Non-pigmented ciliary epithelial cell (primary cell): ENCODE data around the gene MCF2L2.

Experiments used
- DNase-seq: peaks from one replicate; pipeline ENCODE4 v3.0.0-alpha.2; 2010; ENCODE audit warnings: low read depth

The MCF2L2 gene

DNA sequence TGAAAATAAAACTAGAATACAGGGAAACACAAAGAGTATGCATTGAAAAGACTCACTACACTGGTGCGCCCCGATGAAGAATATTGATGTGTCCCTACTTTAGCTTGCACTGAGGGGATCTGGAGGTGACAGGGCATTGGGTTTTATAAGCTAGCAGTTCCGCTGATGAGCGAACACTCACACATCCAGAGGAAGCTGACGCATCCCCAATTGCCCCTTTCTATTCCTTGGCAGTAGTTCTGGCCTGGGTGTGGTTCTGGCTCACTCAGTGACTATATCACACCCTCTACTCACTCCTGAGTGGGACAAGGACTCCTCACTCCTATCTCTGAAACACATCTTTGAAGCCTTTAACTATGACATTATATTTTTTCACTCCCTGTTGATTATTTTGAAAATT is 104.3 kb downstream of the MCF2L2 start:
- no peak for DNase-seq

DNA sequence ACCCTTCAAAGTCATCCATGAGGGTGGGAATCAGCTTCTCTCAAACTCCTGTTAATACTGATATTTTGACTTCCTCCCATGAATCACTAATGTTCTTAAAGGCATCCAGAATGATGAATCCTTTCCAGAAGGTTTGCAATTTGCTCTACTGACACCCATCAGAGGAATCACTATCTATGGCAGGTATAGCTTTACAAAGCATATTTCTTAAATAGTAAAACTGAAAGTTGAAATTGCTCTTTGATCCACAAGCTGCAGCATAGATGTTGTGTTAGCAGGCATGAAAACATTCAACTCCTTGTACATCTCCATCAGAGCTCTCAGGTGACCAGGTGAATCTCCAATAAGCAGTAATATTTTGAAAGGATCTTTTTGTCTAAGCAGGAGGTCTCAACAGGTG is 109.0 kb downstream of the MCF2L2 start:
- DNase-seq: no peak

DNA sequence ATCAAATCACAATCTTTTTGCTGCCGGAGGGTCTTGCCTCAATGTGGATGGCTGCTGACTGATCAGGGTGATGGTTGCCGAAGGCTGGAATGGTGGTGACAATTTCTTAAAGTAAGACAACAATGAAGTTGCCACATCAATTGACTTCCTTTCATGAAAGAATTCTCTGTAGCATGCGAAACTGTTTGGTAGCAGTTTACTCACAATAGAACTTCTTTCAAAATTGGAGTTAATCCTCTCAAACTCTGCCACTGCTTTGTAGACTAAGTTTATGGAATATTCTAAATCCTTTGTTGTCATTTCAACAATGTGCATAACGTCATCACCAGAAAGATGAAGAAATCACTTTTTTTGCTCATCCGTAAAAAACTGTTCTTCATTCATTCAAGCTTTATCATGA is 109.5 kb downstream of the MCF2L2 start:
- DNase-seq: no peak

DNA sequence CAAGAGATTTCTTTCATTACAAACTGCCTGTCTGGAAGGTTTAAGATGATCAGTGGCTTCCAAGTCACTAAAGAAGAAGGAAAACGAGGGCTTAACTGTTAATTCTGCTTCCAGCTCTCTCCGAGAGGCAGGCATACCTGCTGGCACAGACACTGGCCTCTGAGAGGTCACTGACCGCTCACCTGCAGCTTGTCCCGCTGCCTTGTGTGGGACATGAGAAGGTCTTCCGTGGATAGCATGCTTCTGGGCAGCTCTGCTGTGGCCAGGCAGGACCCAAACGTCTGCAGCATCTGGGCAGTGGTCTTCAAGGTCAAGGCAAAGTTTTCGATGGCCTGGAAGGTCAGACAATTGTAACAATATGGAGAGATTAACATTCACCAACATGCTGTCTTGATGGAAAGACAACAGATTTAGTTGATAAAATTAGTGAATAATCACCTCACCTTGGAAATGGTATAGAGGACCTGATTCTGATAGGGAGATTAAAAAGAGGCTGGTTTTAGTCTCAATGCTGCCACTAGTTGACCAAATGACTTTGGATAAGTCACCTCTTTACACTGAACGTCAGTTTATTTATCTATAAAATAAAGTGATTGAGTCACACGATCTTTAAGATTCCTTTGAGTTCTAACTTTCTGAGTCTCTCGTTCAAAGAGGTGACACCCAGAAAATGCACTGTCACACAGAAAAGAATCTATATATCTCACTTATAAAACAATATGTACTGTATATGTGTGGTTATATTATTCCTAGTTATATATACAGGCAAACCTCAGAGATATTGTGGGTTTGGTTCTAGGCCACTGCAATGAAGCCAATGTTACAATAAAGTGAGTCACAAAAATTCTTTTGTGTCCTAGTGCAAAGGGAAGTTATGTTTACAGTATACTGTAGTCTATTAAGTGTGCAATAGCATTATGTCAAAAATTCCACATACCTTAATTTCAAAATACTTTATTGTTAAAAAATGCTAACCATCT is 110.2 kb downstream of the MCF2L2 start:
- DNase-seq: no peak

DNA sequence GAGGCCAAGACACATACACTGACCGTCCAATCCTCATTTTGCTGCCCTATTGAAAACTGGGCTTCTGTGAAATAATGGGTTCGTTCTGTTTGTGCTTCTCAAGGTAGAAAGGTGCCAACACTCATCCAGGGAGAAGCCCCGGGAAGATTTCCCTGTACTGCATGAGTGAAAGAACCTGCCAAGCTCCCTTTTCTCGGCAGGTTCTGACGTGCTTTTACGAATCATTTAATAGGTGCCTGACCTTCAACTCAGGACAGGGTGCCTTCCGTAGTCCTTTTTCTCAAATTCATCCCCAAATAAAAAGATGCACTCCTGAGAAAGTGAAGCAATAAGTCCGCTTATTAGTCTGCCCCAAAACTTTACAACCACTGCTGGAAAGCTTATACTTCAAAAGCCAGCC is 111.1 kb downstream of the MCF2L2 start:
- DNase-seq: no peak

DNA sequence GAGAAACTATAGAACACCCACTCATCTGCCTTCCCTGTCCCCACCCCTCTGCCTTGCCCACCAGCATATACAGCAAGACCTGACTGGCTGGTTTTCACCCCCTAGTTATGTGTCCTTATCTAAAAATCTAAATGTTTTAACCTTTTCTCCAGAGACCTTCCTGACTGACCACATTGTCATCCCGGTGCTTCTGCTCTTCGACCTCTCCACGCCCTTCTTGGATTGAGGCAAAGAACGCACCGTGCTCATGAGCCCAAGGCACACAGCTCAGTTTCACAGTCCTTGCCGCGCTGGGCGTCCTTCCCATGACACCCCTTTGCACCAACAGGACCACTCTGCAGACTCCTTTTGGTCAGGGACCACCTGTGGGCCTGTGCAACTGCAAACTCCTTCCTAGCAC is 112.7 kb downstream of the MCF2L2 start:
- DNase-seq: no peak

DNA sequence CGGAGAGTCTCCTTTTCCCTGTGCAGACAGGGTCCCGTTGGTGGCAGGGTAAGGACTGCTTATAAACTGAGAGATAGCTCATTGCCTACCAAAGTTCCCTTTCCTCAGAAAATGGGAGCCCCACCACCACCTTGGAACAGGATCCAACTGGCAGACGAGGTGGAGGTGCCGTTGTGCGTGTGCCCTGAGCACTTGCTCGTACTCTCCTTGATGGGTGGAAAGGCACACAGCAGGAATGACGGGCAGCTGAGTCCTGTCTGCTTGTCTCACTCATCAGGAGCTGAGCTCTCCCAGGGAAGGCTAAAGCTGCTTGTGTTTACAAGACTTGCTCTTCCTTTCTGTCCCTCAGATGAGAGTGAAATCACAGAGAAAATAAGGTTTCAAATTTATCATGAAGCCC is 114.7 kb downstream of the MCF2L2 start:
- no peak for DNase-seq

DNA sequence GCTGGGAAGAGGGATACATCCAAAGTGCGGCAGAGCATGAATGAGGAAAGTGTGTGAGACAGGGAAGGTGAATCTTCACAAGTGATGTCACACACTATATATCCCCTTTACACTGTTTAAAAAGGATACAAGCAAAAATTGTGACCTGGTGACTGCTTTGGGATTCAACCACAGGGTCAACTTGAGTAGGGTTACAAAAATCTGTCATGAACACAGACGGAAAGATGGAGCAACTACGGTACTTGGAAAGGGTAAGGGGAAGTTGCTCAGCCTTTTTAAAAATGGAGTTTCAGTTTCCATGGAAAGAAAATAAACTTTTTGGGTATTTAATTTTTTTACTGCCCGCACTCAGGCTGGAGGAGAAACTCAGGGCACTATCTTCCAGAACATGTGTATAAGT is 115.1 kb downstream of the MCF2L2 start:
- no peak for DNase-seq

DNA sequence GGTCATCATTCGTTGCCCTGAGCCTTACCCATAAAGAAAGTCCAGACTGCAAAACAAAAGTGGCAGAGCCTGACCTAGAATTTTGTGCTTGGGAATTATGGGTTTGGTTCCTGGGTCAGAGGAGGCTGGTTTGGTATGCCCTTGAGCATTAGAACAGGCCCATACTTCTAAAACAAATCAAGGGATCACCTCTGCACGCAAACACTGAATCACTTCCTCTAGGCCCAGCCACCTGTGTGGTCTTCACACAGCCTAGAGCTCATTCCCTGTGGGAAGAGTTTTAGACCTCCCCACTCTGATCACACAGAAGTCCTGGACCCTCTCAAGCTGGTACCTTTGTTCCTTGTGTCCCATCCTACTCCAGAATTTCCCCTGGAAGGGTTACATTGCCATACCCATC is 116.0 kb downstream of the MCF2L2 start:
- no peak for DNase-seq

DNA sequence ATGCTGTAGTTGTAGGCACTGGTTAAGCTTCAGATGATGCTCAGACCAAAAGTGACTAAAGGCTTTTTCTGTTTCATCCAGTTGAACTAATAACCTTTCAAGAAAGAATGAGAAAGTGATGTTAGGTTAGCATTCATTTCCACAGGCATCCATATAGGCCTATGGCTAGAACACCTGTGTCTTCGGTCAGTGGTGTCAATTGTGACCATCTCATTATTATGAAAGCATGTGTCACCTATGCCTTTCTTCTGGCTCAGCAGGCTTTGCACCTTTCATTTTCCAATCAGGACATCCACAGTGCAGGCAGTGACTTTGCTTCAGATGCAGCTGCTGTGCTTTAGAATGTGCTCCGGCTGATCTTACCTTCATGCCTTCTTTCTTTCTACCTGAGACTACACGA is 117.5 kb downstream of the MCF2L2 start:
- no peak for DNase-seq

DNA sequence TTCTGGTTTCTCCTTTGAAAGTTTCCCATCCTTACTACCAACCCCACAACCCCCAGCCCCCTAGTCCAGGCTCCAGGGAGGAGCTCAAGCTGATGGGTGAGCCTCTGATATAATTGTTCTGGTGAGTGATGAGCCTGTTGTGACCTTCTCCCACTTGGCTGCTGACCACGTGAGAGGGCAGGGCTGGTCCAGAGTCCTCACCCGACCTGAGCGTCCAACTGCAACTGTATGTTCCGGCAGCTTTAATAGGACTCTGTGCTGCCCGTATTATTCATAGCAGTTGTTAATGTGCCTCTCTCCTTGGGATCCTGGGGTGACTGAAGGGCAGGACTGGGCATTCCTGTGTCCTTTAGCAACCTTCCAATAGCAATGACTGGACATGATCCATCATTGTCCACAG is 119.1 kb downstream of the MCF2L2 start:
- no peak for DNase-seq

DNA sequence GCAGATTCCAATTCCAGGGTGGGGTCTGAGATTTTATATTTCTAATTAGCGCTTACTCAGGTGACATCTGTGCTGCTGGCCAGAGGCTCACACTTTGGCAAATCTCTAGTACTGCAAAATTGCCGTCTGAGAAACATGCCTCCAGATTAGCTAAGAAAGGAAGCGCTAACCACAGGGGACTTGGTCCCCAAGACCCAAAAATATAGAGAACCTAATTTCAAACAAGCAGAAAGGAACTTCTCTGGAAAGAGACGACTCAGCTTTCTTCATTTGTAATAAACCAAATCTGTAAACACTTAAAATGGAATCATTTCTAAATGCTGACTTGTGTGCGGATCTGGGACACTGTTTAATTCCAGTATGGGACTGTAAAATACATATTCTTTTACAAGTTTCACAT is 119.7 kb downstream of the MCF2L2 start:
- DNase-seq: no peak

DNA sequence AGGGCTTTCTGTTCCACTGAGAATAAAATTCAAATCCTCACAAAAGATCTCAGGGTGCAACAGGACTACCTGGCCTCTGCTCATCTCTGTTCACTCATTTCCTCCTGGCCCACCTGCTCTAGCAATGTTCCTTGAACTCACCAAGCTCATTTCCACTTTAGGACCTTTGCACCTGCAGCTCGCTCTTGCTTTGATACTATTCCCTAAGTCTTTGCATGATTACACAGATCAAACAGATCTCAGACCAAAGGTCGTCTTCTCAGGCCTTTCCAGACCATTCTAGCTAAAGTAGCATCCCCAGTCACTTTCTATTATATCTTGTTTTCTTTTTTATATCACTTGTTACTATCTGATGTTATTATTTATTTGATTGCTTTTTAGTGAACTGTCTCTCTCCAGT is 120.7 kb downstream of the MCF2L2 start:
- no peak for DNase-seq

DNA sequence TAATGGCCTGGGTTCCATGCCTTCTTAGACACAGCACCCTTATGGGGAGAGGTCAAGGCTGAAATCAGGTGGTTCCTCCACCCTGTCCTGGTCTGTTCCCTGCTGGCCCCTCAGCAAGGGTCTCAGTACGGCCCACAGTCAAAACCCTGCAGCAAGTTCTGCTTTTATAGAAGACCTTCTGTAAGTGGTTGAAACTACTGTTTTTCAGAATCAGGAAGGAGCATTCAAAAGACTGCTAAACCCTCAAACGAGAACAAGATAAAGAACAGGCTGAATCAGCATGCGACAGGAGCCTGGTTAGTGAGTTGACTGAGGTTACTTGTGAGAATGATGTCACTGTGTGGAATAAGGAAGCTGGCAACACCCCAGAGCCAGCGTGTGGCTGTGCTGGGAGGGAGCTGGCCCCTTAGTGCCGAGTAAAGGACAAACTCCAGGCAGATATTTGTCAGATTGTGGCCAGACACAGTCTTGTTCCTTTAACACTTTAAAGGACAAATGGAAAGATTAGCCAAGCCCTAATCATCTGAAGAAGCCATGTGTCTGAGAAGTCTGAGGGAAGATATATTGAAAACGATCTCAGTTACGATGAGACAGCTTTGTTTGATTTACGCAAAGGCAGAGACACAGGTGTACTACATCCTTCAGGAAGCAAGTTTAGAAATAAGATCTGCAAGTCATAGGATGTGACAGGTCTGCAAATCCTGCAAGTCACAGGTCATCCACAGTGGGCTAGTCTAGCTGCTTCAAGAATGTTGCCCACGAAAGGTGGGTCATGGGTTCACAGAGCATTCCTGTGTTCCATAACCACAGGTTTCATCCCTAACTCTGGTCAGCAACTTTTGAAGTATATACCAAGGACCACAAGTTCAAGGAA is 121.4 kb downstream of the MCF2L2 start:
- peak; percentile 67 for DNase-seq

DNA sequence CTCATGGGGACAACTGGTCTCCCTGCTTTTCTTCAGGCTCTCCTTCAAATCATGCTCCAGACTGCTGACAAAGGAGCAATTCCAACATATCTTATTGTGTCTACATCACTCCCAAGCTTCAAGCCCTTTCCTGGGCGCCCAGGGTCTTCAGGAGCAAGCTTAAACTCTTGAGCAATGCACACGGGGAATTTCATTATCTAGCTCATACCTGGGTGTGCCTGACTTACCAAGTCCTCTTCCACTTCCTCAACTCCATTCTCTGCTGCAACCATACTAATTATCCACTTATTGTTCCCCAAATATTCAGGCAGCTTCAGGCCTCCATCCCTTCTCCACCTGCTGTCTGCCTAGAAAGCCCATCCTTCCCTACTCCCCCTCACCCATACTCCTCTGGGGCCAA is 124.7 kb downstream of the MCF2L2 start:
- no peak for DNase-seq

DNA sequence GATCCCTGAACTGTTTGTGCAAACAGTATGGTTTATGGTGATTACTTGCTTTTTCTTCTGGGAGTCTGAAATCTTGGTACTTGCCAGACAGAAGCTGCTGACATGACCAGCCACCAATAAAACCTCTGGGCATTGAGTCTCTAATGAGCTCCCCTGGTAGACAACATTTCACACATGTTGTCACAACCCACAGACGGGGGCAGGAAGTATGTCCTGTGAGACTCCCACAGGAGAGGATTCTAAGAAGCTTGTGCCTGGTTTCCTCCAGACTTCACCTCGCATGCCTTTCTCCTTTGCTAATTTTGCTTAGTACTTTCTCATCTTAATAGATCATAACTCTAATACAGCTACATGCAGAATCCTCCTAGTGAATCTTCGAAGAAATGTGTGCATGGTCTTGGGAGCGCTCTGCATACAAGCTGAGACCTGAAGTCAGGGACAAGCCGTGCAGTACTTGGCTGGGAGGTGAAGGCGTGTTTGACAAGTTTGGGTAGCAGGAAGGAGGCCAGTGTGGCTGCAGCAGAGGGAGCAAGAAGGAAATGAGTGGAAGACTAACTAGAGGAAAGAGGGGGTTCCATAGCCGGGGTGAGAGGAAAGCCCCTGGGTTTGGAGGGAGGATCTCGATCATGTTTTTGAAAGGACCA is 126.4 kb downstream of the MCF2L2 start:
- DNase-seq: no peak

DNA sequence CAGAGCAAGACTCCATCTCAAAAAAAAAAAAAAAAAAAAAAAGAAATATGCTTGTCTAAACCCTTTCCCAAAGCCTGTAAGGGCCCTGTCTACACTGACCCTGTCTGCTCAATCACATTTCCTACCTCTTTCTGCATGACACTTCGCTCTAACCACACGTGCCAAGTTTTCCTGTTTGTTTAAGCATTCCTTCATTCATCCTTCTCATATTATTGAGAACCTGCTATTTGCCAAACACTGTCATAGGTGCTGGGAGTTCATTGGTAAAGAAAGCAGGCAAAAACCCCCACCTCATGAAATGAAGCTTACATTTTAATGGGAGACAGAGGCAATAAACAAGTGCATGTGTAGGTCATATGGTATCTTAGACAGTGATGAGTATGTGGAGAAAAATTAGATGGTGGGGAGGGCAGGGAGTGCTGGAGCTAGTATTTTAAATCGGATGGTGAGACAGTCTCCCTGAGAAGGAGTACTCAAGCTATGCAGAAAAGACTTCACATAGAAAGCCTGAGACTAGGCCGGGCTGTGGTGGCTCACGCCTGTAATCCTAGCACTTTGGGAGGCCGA is 127.3 kb downstream of the MCF2L2 start:
- no peak for DNase-seq

DNA sequence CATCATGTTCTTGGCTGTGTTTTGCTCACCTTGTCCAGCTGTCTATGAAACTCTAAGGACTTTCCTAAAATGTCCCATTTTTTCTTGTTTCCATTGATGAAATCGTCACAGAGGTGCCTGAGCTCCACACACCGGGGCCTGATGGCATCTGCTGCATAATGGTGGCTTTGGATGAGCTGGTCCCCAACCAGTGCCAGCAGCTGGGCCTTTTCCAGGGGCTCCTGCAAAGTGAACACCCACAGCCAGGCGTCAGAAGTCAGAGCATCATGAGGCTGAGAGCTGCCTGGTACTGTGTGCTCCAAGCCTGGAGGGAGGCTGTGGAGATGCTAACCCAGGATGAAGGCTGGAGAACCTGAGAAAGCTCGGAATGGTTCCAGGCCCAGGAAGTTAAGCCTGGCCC is 128.4 kb downstream of the MCF2L2 start:
- no peak for DNase-seq

DNA sequence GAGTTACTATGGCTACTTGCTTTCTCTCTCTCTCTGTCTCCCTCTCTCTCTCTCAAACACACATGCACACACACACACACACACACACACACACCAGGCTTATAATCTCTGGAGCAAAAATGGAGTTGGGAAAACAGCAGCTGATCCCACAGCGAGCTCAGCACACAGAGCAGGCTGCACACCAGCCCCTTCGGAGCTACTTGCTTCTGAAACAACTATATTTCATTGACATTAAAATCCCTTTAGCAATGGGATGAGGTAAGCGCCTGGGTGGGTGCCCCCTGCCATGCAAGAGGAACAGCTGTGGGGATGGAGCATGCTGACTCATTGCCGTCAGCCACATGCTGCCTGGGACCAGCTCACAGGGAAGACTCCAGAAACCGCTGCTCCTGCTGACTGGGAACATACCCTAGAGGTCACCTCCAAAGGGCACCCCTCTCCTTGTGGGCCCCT is 129.7 kb downstream of the MCF2L2 start:
- DNase-seq: peak; percentile 79

DNA sequence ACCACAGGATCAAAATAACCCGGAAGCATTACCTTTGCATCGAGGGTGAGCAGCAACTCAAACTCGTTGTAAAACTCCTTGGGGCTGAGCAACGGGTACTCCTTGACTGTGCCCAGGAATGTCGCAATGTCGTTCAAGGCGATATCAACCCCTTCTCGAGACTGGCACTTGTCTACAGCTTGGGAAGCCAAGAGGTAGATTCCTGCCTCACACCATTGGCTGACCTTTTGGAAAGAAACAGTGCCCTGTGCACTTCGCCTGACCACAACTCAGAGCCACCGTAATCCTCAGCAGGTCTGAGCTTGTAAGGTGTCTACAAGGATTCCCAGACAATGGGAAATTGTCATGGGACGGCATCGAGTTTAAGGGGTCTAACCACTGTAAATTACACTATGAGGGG is 131.5 kb downstream of the MCF2L2 start:
- no peak for DNase-seq

DNA sequence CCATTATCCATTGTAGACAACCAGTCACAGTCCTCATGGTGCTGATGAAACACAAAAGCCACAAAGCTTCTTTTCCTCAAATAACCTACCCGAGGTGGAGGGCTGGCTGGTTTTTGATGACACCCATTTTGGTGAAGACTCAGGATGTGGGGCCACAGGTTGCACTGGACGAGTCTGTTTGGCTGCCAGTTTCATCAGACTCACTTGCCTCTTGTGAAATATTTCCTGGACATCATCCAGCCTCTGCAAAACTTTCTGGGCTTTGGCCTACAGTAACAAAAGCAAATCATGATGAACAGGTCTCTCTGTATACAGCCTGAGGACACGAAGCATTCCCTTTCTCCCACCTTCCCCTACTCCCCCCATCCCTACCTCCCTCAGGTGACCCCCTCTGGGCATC is 133.2 kb downstream of the MCF2L2 start:
- DNase-seq: no peak

DNA sequence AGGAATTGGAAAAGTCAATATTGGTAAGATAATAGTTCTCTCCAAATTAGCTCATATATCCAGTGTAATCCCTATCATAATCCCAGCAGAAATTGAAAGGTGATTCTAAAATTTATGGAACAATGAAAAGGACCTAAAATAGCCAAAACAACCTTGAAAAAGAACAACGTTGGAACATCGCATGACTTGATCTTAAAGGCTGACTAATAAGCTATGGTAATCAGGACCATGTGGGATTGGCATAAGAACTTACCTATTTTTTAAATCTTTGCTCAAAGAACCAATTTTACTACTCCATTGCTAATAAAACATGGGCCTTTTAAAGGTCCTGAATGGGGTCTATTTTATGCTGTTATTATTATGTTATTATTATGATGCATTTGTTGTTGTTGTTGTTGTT is 134.5 kb downstream of the MCF2L2 start:
- no peak for DNase-seq
